Right kidney (tissue), 1 donor: ENCODE data around the gene OTUB2.
"Not testable (repeated sequence)": the region's sequence is repeated elsewhere in the genome, so short reads cannot be mapped to it uniquely, and the experiment has no call there.

Experiments used
- DNase-seq: peaks from one replicate; pipeline ENCODE4 v3.0.0-alpha.2; 2016

The OTUB2 gene

DNA sequence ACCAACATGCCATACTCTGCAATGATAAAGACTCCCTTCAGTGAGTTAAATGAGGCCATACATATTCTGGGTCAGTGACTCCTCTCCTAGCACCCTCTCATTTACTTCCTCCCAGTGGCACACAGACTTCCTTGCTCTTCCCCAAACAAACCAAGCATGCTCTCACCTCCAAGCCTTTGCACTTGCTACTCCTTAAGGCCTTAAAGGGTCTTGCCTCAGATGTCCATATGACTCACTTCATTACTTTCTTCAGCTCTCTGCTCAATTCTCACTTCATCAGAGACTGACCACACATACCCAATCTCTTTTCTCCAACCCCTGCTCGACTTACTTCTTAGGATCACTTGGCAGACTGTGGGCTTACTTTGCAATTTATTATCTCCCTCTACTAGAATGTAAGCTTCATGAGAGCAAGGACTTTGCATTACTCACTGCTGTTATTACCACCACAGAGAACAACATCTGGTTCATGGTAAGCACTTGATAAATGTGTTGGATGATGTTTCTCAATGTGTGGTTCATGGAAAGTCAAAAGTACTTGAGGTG, 32.1 kb downstream of the OTUB2 start:
- DNase-seq: no peak

DNA sequence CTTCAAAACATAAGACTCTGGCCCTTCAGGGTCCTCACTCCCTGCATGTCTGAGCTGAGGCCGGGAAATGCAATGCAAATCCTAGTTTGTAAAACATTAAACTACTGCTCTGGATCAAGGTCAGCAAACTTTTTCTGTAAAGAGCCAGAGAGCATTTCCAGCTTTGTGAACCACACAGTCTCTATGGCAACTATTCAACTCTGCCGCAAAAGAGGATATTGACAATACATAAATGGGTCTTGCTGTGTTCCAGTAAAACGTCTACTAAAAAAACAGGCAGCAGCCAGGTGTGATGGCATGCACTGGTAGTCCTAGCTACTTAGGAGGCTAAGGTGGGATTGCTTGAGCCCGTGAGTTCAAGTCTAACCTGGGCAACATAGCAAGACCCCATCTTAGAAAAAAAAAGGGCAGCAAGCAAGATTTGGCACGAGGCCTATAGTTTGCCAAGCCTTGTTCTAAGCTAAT, 32.6 kb downstream of the OTUB2 start:
- no peak for DNase-seq

GRCh38 chr14:94059998-94060397, 33.9 kb downstream of the OTUB2 start:
- no peak for DNase-seq

- no peak for DNase-seq
Measured at GRCh38 chr14:94062344-94062940, 36.3 kb downstream of the OTUB2 start.

DNA sequence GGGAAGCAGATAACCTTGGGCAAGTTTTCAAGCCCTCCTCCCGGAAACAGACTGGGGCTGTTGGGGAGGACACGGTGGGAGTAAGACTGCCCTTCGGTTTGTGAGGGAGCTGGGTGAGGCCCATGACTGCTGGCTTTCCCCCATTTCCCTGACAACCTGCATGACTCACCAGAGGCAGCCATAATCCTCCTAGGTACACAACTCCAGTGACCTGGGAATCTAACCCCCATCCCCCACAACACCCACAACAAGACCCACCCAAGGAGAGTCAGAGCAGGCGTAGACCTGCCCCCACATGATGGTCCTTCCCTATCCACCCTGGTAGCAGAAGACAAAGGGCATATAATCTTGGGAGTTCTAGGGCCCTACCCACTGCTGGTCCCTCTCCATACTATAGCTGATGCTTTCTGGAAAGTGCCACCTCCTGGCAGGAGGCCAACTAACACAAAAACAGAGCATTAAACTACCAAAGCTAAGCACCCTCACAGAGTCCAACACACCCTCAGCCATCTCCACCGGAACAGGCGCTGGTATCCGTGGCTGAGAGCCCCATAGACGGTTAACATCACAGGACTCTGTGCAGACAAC, 40.0 kb downstream of the OTUB2 start:
- no peak for DNase-seq

DNA sequence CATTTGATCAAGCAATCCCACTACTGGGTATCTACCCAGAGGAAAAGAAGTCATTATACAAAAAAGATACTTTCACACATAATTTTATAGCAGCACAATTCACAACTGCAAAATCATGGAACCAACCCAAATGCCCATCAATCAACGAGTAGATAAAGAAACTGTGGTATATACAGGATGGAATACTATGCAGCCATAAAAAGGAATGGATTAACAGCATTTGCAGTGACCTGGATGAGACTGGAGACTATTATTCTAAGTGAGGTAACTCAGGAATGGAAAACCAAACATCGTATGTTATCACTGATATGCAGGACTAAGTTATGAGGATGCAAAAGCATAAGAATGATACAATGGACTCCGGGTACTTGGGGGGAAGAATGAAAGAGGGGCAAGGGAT, 45.9 kb downstream of the OTUB2 start:
- DNase-seq: not testable (repeated sequence)

GRCh38 chr14:94074534-94074933, 48.4 kb downstream of the OTUB2 start:
- no peak for DNase-seq

DNA sequence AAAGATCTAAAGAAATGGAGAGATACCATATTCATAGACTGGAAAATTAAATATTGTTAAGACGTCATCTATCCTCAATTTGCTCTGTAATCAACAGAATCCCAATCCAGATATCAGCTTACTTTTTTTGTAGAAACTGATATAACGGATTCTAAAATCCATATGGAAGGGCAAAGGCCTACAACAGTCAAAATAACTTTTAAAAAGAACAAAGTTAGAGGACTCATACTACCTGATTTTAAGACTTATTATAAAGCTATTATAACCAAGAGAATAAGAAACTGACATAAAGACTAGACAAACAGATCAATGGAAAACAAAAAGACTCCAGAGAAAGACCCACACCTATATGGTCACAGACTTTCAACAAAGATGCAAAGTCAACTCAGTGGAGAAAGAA, 48.9 kb downstream of the OTUB2 start:
- DNase-seq: no peak

DNA sequence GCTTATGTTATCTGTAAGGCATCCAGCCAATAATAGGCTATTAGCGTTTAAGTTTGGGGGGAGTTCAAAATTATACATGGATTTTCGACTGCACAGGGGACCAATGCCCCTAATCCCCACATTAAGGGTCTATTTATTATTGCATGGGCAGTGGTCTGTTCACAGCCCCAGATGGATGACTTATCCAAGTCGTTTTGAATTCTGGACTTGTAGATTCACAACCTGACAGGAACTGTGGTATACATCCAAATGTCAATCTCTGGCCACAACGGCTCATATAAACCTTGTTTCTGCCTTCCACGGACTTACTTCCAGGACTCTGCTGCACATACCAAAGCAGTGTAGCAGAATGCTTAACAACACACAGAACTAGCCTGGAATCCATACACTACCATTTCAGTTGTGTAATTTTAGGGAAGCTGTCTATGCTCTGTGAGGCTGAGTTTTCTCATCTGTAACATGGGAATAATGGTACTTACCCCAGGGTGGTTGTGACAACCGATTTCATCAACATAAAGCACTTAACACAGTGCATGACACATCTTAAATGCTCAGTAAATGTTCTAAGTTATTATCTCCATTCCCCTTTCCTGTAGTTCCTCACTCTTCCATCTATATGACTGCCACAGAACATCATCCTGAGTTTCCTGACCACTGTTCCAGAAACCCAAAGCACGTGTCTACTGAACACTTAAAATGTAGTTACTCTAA, 51.1 kb downstream of the OTUB2 start:
- no peak for DNase-seq

DNA sequence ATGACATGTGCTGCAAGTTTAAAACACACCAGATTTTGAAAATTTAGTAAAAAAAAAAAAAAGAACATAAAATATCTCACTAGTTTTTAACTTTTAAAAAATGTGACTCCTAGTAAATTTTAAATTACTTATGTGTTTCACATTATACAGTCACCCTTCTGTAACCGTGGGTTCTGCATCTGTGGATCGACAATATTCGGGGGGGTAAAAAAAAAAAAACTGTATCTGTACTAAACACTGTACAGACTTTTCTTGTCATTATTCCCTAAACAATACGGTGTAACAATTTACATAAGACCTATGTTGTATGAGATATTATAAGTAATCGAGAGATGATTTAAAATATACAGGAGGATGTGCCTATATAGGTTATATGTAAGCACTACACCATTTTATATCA, 51.7 kb downstream of the OTUB2 start:
- DNase-seq: no peak

DNA sequence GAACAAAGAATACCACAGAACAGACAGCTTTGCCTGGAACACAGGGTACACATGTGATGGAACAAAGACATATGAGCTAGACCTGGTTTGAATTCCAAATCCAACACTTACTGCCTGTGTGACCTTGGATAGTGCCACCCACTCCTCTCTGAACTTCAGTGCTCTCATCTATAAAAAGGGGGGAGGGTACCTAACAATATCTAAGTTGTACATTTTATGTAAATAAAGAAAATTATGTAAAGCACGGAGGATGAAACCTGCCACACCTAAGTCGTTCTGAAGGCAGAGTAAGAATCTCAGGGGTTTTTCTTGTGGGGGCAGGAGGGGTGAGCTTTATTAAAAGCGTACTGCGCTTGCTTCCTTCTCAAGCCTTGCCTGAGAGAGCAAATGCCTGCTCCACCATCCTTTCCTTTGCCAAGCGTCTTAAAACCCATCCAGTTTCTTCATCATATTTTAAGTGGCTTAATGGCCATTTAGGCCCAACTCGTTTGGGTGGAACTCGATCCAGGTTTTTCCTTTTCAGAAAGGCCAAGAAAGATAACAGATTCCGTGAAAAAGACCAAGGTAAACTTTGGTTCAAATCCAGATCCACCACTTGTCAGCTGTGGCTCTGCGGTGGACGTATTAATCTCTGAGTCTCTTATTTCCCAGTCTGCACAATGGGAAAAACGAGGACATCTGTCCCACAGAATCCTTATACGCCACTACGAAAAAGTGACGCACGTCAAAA, 53.9 kb downstream of the OTUB2 start:
- DNase-seq: peak; percentile 32

- peak; percentile 87 for DNase-seq
Measured at GRCh38 chr14:94080621-94081385, 54.7 kb downstream of the OTUB2 start, which contains the start of the genes DDX24 and IFI27L1. Gene DDX24, minus strand, starts transcription at chr14:94081202. Its CDS starts 1,460 bp downstream, at chr14:94079742. Gene IFI27L1, plus strand, starts transcription at chr14:94081310. Its CDS starts 15,628 bp downstream, at chr14:94096938.

GRCh38 chr14:94081386-94081820, 55.3 kb downstream of the OTUB2 start:
- DNase-seq: no peak

DNA sequence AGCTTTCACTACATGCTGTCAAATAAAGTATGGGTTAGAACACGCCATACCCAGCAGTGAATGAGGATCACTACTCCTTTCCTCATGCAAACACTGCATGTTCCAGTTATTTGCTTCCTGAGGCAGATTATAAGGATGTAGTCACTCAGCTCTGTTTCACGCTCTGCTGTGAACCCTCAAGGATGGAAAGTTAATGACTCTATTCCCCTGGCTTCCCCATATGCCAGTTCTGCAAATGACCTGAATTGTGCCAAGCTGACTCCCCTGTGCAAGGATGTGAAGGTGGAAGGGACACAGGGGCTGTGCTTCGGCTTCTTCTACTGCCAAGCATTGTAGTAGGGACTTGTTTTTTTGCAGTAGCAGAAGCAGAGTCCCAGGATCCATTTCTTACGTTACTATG, 61.8 kb downstream of the OTUB2 start:
- DNase-seq: no peak

- DNase-seq: no peak
Measured at GRCh38 chr14:94088516-94088915, 62.4 kb downstream of the OTUB2 start.

DNA sequence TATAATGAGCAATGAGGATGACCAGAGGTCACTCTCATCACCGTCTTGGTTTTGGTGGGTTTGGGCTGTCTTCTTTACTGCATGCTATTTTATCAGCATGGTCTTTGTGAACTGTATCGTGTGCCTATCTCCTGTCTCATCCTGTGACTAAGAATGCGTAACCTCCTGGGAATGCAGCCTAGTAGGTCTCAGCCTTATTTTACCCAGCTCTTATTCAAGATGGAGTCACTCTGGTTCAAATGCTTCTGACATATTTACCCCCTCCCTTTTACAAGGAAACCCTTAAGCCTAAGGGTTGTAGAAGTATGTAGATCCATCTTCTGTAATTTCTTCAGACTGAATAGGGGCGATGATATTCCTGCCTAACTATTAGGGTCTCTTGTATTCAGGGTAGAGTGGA, 63.3 kb downstream of the OTUB2 start:
- DNase-seq: no peak

- no peak for DNase-seq
Measured at GRCh38 chr14:94093418-94093817, 67.3 kb downstream of the OTUB2 start.

- DNase-seq: no peak
Measured at GRCh38 chr14:94097091-94097490, 71.0 kb downstream of the OTUB2 start.
